SK-N-SH (cell line): ENCODE data around the gene MARK3. TPM values are rescaled to one million over a fixed set of nuclear protein-coding genes. Genes with fewer than 3 reads are reported as not detected.

Experiments used
- CTCF ChIA-PET: fragments of 300-600, 350-600 bp; formaldehyde crosslinking; extraction: SDS; loops from one replicate; lab custom pipeline; 2021; lab: Yijun Ruan, JAX
- POLR2A ChIA-PET: fragments of 350-600 bp; sonication (Branson Sonifier 250); formaldehyde crosslinking; extraction: SDS; loops from one replicate; lab custom pipeline; 2020; ENCODE audit warnings: antibody characterized with exemption, inconsistent platforms; lab: Yijun Ruan, JAX
- DNase-seq: peaks from one replicate; pipeline ENCODE4 v3.0.0; 2012
- H2AFZ ChIP-seq: fragments of 200-600 bp; sonication (generic); 2 replicates; pipeline ENCODE4 v1.8.1; 2016; ENCODE audit warnings: antibody characterized with exemption, mild to moderate bottlenecking, low read depth
- H3F3A ChIP-seq: fragments of 200-600 bp; sonication (generic); replicated peaks from 2 replicates; pipeline ENCODE3; 2016; ENCODE audit warnings: antibody characterized with exemption, mild to moderate bottlenecking; ENCODE audit not compliant: insufficient read depth
- H3K27ac ChIP-seq, 2 experiments: fragments of 200-500 bp in 1 of 2; fragments of 200-600 bp in 1 of 2; sonication (Bioruptor generic) in 1 of 2; sonication (generic), shearing (Covaris generic) in 1 of 2; 2 replicates each; pipeline versions ENCODE4 v1.5.1 to v1.6.1; 2014 to 2016; ENCODE audit warnings: low read depth in 2 of 2, inconsistent platforms in 1 of 2, low read length in 1 of 2, mild to moderate bottlenecking in 1 of 2, mixed read lengths in 1 of 2
- H3K27me3 ChIP-seq: fragments of 200-600 bp; sonication (generic), shearing (Covaris generic); 2 replicates; pipeline ENCODE4 v1.6.1; 2016; ENCODE audit warnings: mixed run types; ENCODE audit not compliant: insufficient read depth
- H3K36me3 ChIP-seq, 2 experiments: fragments of 200-500 bp in 1 of 2; fragments of 200-600 bp in 1 of 2; sonication (Bioruptor generic) in 1 of 2; sonication (generic) in 1 of 2; replicated peaks in 1 of 2; 2 replicates each; pipeline versions ENCODE3 to v1.5.1; 2014 to 2016; ENCODE audit warnings: low read length in 1 of 2, mild to moderate bottlenecking in 1 of 2; ENCODE audit not compliant: insufficient read depth in 2 of 2, control insufficient read depth in 1 of 2
- H3K4me1 ChIP-seq, 2 experiments: fragments of 200-500 bp in 1 of 2; fragments of 200-600 bp in 1 of 2; sonication (Bioruptor generic) in 1 of 2; sonication (generic), shearing (Covaris generic) in 1 of 2; 2 replicates each; pipeline versions ENCODE4 v1.5.1 to v1.6.1; 2014 to 2016; ENCODE audit warnings: low read depth in 1 of 2, low read length in 1 of 2, mixed run types in 1 of 2; ENCODE audit not compliant: insufficient read depth in 2 of 2, control insufficient read depth in 1 of 2
- H3K4me2 ChIP-seq: fragments of 200-600 bp; sonication (generic), shearing (Covaris generic); 2 replicates; pipeline ENCODE4 v1.6.1; 2017; ENCODE audit warnings: mixed run types
- H3K4me3 ChIP-seq, 2 experiments: fragments of 200-500 bp in 1 of 2; fragments of 200-600 bp in 1 of 2; sonication (Bioruptor generic) in 1 of 2; sonication (generic), shearing (Covaris generic) in 1 of 2; 2 replicates each; pipeline versions ENCODE4 v1.5.1 to v1.8.1; 2014 to 2016; ENCODE audit warnings: low read depth in 2 of 2, inconsistent platforms in 1 of 2, low read length in 1 of 2, mild to moderate bottlenecking in 1 of 2, mixed read lengths in 1 of 2, moderate library complexity in 1 of 2
- H3K79me2 ChIP-seq: fragments of 200-600 bp; sonication (generic); 2 replicates; pipeline ENCODE4 v1.8.1; 2017; ENCODE audit warnings: mild to moderate bottlenecking; ENCODE audit not compliant: insufficient read depth
- H3K9ac ChIP-seq: fragments of 200-600 bp; sonication (generic); 2 replicates; pipeline ENCODE4 v1.6.1; 2017; ENCODE audit warnings: mixed run types
- H3K9me2 ChIP-seq: fragments of 200-600 bp; sonication (generic); 2 replicates; pipeline ENCODE4 v1.6.1; 2017; ENCODE audit warnings: mixed run types
- H3K9me3 ChIP-seq: fragments of 200-600 bp; sonication (generic); 2 replicates; pipeline ENCODE4 v1.6.1; 2017; ENCODE audit warnings: mixed run types, mild to moderate bottlenecking, moderate library complexity
- H4K20me1 ChIP-seq: fragments of 200-600 bp; sonication (generic); 2 replicates; pipeline ENCODE4 v1.6.1; 2017; ENCODE audit warnings: mild to moderate bottlenecking, mixed run types; ENCODE audit not compliant: insufficient read depth
- ELF1 ChIP-seq: IDR thresholded peaks from 2 replicates; pipeline ENCODE4 v1.4.0; 2012
- EP300 ChIP-seq, 2 experiments: IDR thresholded peaks; 2 replicates each; pipeline versions ENCODE4 v1.4.0 to v1.6.1; 2012; ENCODE audit warnings: borderline replicate concordance in 1 of 2, low read depth in 1 of 2, low read length in 1 of 2
- GATA2 ChIP-seq: sonication (generic); formaldehyde crosslinking; IDR thresholded peaks from 2 replicates; pipeline ENCODE4 v1.5.0; 2020; ENCODE audit warnings: mild to moderate bottlenecking, missing genetic modification reagents
- MXI1 ChIP-seq: IDR thresholded peaks from 2 replicates; pipeline ENCODE4 v1.6.1; 2012; ENCODE audit warnings: mild to moderate bottlenecking, low read depth, low read length, improper control_type of control experiment
- POLR2AphosphoS5 ChIP-seq: IDR thresholded peaks from 2 replicates; pipeline ENCODE4 v1.6.1; 2012; ENCODE audit warnings: low read depth, low read length
- RXRA ChIP-seq: IDR thresholded peaks from 2 replicates; pipeline ENCODE4 v1.4.0; 2012; ENCODE audit warnings: low read depth, mild to moderate bottlenecking, borderline replicate concordance
- SMC3 ChIP-seq: IDR thresholded peaks from 2 replicates; pipeline ENCODE4 v1.6.1; 2012; ENCODE audit warnings: low read depth, low read length, improper control_type of control experiment
- WGBS: methylation state at CpG from one replicate; pipeline ENCODE4 v1.1.6; 2017; ENCODE audit warnings: low lambda C conversion rate; 5-methylcytosine and 5-hydroxymethylcytosine counted together
- polyA plus RNA-seq, 3 experiments: library from polyadenylated mRNA; depleted of rRNA; stranded (reverse); fragments of >200 nt; gene quantifications; 2 replicates each; pipeline ENCODE4 v1.2.3, GENCODE V29; 2012
- TF ChIP-seq, protein P1 (sequence below): IDR thresholded peaks from 2 replicates; pipeline ENCODE4 v1.4.0; 2012; ENCODE audit warnings: low read depth, borderline replicate concordance

Gene MARK3
- polyA plus RNA-seq, 1 of the 3 experiments (the other 2 are of a cell fraction), result 73.4 TPM

DNA sequence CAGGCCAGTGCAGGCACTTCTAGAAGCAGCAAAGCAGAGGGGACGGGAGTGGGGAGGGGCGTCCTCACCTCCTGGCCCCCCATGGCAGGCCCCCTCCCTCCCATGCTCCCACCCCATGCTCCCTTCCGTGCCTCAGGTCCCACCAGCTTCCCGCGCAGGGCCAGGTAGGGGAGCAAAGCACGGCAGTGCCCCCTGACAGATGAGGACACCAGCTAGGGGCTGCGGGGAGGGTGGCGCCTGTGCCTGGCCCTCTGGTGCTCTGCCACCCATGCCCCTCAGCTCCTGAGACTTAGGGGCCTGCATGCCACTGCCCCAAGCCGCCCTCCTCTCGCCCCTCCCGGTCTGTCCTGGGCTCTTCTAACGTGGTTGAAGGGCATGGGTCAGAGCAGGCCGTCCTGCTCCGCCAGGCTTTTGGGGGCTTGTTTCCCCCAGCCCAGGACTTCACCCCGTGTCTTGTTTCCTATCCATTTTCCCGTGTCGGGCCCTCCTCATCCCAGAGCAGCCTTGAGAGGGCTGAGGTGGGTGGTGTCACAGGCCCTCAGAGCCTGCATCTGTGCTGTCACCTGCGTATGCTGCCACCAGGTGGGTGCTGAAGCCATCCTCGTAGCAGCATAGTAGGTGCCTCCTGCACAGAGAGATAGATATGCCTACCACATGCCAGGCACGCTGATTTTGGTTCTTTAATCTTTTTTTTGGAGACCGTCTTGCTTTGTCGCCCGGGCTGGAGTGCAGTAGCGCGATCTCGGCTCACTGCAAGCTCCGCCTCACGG lies 154.0 kb downstream of the MARK3 start:
- Histone ChIP-seq H3F3A (peaks cover 13% of the 10 kb centered on the region), H4K20me1 (no peaks in the 10 kb centered on the region), H3K27ac (no peak overlapping the region), H3K4me1 (peaks cover 16 to 40% of the 10 kb centered on the region in 2 experiments; a peak in 3 of 4 replicates), H3K27me3 (no peaks in the 10 kb centered on the region), H3K36me3 (peaks cover 0 to 10% of the 10 kb centered on the region in 2 experiments), H3K4me3 (no peak overlapping the region), H3K9ac (no peak overlapping the region), H3K9me2 (no peaks in the 10 kb centered on the region), H3K79me2 (no peaks in the 10 kb centered on the region), H3K4me2 (no peak overlapping the region), H3K9me3 (no peaks in the 10 kb centered on the region), H2AFZ (no peak overlapping the region)
- POLR2A ChIA-PET, result interaction anchor here (0.8 kb wide), 1 partner anchor 17 kb away, joined by 5 read pairs; the partner anchor contains the start of gene CKB
- DNase-seq, result no peak
- TF ChIP-seq POLR2AphosphoS5, result peak; percentile 39
- TF ChIP-seq GATA2 (CRISPR knock-in tag), result no peak
- 95% methylated on average over 21 of the region's 28 CpGs for WGBS
- CTCF ChIA-PET, result interaction anchor here (0.8 to 6.5 kb wide), 7 partner anchors 8 to 39 kb away, joined by 3 to 72 read pairs (median 3); partner anchors contain the start of genes CKB and TRMT61A

DNA sequence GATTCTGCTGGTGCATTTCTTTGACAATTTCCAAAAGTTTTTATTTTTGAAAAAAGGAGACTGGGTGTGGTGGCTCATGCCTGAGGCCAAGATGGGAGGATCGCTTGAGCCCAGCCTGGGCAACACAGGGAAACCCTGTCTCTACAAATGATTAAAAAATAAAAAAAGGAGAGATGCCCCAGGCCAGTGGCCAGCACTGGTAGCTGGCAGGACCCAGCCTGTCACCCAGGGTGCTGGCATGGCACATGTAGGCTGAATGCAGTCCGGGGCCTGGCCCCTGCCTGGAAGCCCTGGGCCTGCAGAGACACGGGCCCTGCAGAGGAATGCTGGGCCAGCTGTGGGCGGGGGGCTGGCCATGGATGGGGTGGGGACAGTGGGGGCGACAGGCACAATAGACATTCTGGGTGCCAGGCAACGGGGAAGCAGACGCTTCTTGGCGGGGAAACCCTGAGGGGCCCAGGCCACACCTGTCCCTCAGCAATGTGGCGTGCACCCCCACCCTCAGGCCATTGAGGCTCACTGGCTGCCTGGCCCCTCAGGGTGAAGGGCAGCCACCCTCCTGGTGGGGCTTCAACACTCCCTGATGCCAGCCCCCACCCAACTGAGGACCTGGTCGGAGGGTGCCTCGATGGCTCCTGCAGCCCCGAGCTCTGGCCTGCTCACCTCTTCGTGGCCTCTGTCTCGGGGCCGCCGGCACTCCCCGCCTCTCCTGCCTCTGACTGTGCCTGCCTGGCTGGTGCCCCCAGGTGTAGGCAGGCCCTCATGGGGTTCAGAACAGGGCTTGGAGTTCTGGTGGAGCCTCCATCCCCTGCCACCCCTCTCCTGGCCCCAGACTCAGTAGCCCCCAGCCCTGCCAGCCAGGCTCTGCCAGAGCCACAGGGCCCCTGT lies 155.8 kb downstream of the MARK3 start:
- CTCF ChIA-PET, result interaction anchor here (2.6 to 6.5 kb wide), 2 partner anchors 21 to 41 kb away, joined by 15 to 72 read pairs; partner anchors contain the start of gene CKB
- H3K4me2 ChIP-seq, result peak overlapping the region; percentile 78
- TF ChIP-seq SMC3, result no peak
- no peak for TF ChIP-seq RXRA
- TF ChIP-seq, protein P1, sequence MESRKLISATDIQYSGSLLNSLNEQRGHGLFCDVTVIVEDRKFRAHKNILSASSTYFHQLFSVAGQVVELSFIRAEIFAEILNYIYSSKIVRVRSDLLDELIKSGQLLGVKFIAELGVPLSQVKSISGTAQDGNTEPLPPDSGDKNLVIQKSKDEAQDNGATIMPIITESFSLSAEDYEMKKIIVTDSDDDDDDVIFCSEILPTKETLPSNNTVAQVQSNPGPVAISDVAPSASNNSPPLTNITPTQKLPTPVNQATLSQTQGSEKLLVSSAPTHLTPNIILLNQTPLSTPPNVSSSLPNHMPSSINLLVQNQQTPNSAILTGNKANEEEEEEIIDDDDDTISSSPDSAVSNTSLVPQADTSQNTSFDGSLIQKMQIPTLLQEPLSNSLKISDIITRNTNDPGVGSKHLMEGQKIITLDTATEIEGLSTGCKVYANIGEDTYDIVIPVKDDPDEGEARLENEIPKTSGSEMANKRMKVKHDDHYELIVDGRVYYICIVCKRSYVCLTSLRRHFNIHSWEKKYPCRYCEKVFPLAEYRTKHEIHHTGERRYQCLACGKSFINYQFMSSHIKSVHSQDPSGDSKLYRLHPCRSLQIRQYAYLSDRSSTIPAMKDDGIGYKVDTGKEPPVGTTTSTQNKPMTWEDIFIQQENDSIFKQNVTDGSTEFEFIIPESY, result no peak
- TF ChIP-seq ELF1, result no peak
- no peak for TF ChIP-seq EP300 (IDR thresholded peaks at IDR 0.05; ENCODE audit: borderline replicate concordance in 1 of 2, low read depth in 1 of 2, low read length in 1 of 2)
- TF ChIP-seq MXI1, result 0 out of 2 replicates have a peak, but pooled peaks have one; percentile 26
- TF ChIP-seq, all 33 proteins: peak for 1
- H3K4me1 ChIP-seq, result peaks cover 16 to 40% of the 10 kb centered on the region in 2 experiments; a peak in 3 of 4 replicates
- H3K27ac ChIP-seq, result peak overlapping the region; percentile 50 to 85; a peak in 3 of 4 replicates
- no peaks in the 10 kb centered on the region for H3K36me3 ChIP-seq
- POLR2A ChIA-PET, result interaction anchor here (0.8 to 3.9 kb wide), 2 partner anchors 10 to 19 kb away, joined by 3 to 19 read pairs; partner anchors contain the start of gene CKB
- peak overlapping the region; percentile 60; the same call in 1 of the 2 replicates for H3K9ac ChIP-seq
- no peaks in the 10 kb centered on the region for H3K9me3 ChIP-seq
- H3K79me2 ChIP-seq, result no peaks in the 10 kb centered on the region
- H2AFZ ChIP-seq, result no peak overlapping the region
- H3K27me3 ChIP-seq, result no peaks in the 10 kb centered on the region
- H3K9me2 ChIP-seq, result no peaks in the 10 kb centered on the region
- 63% methylated on average over 7 of the region's 17 CpGs for WGBS
- no peak overlapping the region for H3K4me3 ChIP-seq
- peak; percentile 64 for DNase-seq
- peaks cover under 1% of the 10 kb centered on the region; the same call in 1 of the 2 replicates for H4K20me1 ChIP-seq
- peaks cover 13% of the 10 kb centered on the region for H3F3A ChIP-seq
